ENCODE measurements around the gene FAM76A.

Gene FAM76A

GRCh38 chr1:27727126-27727525 lies 1.4 kb downstream of the FAM76A start:
- Histone ChIP-seq H3K36me3 (no peaks in the 10 kb centered on the region; the same call in none of the 2 replicates), H3K9me3 (ENCODE audit: severe bottlenecking) (no peaks in the 10 kb centered on the region), H3K27me3 (ENCODE audit: insufficient read depth, low read depth, severe bottlenecking) (no peaks in the 10 kb centered on the region), H3K4me3 (ENCODE audit: low read depth, low read length) (no peak overlapping the region), H3K27ac (no peak overlapping the region)
- DNase-seq, result no peak
- TF ChIP-seq CTCF (IDR thresholded peaks at IDR 0.05; ENCODE audit: low read depth, low read length), result no peak

GRCh38 chr1:27736252-27736651 lies 10.5 kb downstream of the FAM76A start:
- no peak for DNase-seq
- Histone ChIP-seq H3K36me3 (peaks cover 24% of the 10 kb centered on the region), H3K27ac (no peak overlapping the region), H3K9me3 (ENCODE audit: severe bottlenecking) (peaks cover 2% of the 10 kb centered on the region), H3K4me3 (ENCODE audit: low read depth, low read length) (no peak overlapping the region), H3K27me3 (ENCODE audit: insufficient read depth, low read depth, severe bottlenecking) (no peaks in the 10 kb centered on the region)
- no peak for TF ChIP-seq CTCF (IDR thresholded peaks at IDR 0.05; ENCODE audit: low read depth, low read length)

GRCh38 chr1:27741121-27741520 lies 15.4 kb downstream of the FAM76A start:
- Histone ChIP-seq H3K4me3 (ENCODE audit: low read depth, low read length) (no peak overlapping the region), H3K9me3 (ENCODE audit: severe bottlenecking) (peaks cover 2% of the 10 kb centered on the region), H3K27ac (no peak overlapping the region), H3K27me3 (ENCODE audit: insufficient read depth, low read depth, severe bottlenecking) (no peaks in the 10 kb centered on the region), H3K36me3 (peaks cover 16% of the 10 kb centered on the region)
- no peak for DNase-seq
- TF ChIP-seq CTCF (IDR thresholded peaks at IDR 0.05; ENCODE audit: low read depth, low read length), result no peak

- Histone ChIP-seq H3K27ac (no peak overlapping the region), H3K27me3 (ENCODE audit: insufficient read depth, low read depth, severe bottlenecking) (no peaks in the 10 kb centered on the region), H3K4me3 (ENCODE audit: low read depth, low read length) (no peak overlapping the region), H3K9me3 (ENCODE audit: severe bottlenecking) (peaks cover 2% of the 10 kb centered on the region), H3K36me3 (peaks cover 12% of the 10 kb centered on the region)
- DNase-seq, result no peak
- 0 out of 2 replicates have a peak, but pooled peaks have one; percentile 4 for TF ChIP-seq CTCF (IDR thresholded peaks at IDR 0.05; ENCODE audit: low read depth, low read length)
Observed at GRCh38 chr1:27744556-27744955, 18.8 kb downstream of the FAM76A start.

- H3K4me3 ChIP-seq (ENCODE audit: low read depth, low read length), result no peak overlapping the region
- no peak for DNase-seq
- TF ChIP-seq CTCF (IDR thresholded peaks at IDR 0.05; ENCODE audit: low read depth, low read length), result no peak
- peaks cover 15% of the 10 kb centered on the region for H3K36me3 ChIP-seq
- no peak overlapping the region for H3K27ac ChIP-seq
- no peaks in the 10 kb centered on the region for H3K27me3 ChIP-seq (ENCODE audit: insufficient read depth, low read depth, severe bottlenecking)
- peaks cover 2% of the 10 kb centered on the region for H3K9me3 ChIP-seq (ENCODE audit: severe bottlenecking)
Observed at GRCh38 chr1:27745466-27745865, 19.7 kb downstream of the FAM76A start.

GRCh38 chr1:27752360-27752759 lies 26.6 kb downstream of the FAM76A start:
- no peak for TF ChIP-seq CTCF (IDR thresholded peaks at IDR 0.05; ENCODE audit: low read depth, low read length)
- Histone ChIP-seq H3K27me3 (ENCODE audit: insufficient read depth, low read depth, severe bottlenecking) (no peaks in the 10 kb centered on the region), H3K36me3 (peaks cover 29% of the 10 kb centered on the region), H3K27ac (no peak overlapping the region), H3K9me3 (ENCODE audit: severe bottlenecking) (no peaks in the 10 kb centered on the region), H3K4me3 (ENCODE audit: low read depth, low read length) (no peak overlapping the region)
- DNase-seq, result no peak
